Adrenal gland (tissue), 12 donors: ENCODE data around the gene TGFBRAP1. TPM values are rescaled to one million over a fixed set of nuclear protein-coding genes. Genes with fewer than 3 reads are reported as not detected.

Experiments used
- DNase-seq, 7 donors: peaks; one replicate each; pipeline ENCODE4 v3.0.0-alpha.2; 2019 to 2020
- H3K27ac ChIP-seq, 5 donors: fragments of 200-600 bp; sonication (generic) in 4 of 5; 1 replicate in 3 of 5; 2 replicates in 2 of 5; pipeline versions ENCODE4 v1.5.1 to v1.8.0; 2016 to 2020; ENCODE audit warnings: mild to moderate bottlenecking in 1 of 5
- H3K27me3 ChIP-seq: fragments of 200-600 bp; 2 replicates; pipeline ENCODE4 v1.8.0; 2021
- H3K36me3 ChIP-seq, 2 donors: fragments of 200-600 bp; replicated peaks in 1 of 2; 1 replicate in 1 of 2; 2 replicates in 1 of 2; pipeline versions ENCODE4 v1.5.1 to v1.8.0; 2018 to 2022
- H3K4me1 ChIP-seq, 2 donors: fragments of 200-600 bp; replicated peaks in 1 of 2; 1 replicate in 1 of 2; 2 replicates in 1 of 2; pipeline versions ENCODE4 v1.5.1 to v1.8.0; 2018 to 2021
- H3K4me3 ChIP-seq, 4 donors: fragments of 200-600 bp; sonication (generic) in 3 of 4; one replicate each; pipeline ENCODE4 v1.5.1; 2016 to 2018
- H3K9me3 ChIP-seq, 3 donors: fragments of 200-600 bp; sonication (generic) in 1 of 3; replicated peaks in 1 of 3; 1 replicate in 2 of 3; 2 replicates in 1 of 3; pipeline versions ENCODE4 v1.5.1 to v1.8.0; 2016 to 2021
- POLR2A ChIP-seq, 2 donors: fragments of 450-650 bp; IDR thresholded peaks; one replicate each; pipeline ENCODE4 v1.6.1; 2017; ENCODE audit warnings: antibody characterized with exemption in 2 of 2, mild to moderate bottlenecking in 2 of 2, moderate library complexity in 1 of 2
- WGBS, 4 donors: extraction: QIAGEN DNeasy Blood & Tissue Kit in 2 of 4; methylation state at CpG; one replicate each; pipeline versions ENCODE4 v1.1.5 to v1.1.7; 2013 to 2017; 5-methylcytosine and 5-hydroxymethylcytosine counted together
- intact Hi-C, 2 donors: fragments of 100-400 bp; cut with DNase I; formaldehyde crosslinking; loops; one replicate each; pipeline versions ENCODE4 v1.14.1 to v1.15.0; 2022 to 2023
- polyA plus RNA-seq, 3 donors: library from polyadenylated mRNA; stranded (reverse); fragments of 200-250 nt in 2 of 3; fragments of 350-450 nt in 1 of 3; fragmentation: Illumina TruSeq in 1 of 3; extraction: RNeasy Lipid Tissue Mini Kit (QIAGEN cat#74804) in 1 of 3; gene quantifications; one replicate each; pipeline ENCODE4 v1.2.3, GENCODE V29; 2013 to 2014
- total RNA-seq, 9 donors: library from RNA; depleted of rRNA in 4 of 9; stranded (reverse); fragments of >200 nt in 4 of 9; fragments of 120-200 nt in 1 of 9; fragmentation: NEBNext Ultra II Directional in 1 of 9; extraction: Animal tissue kit (Norgen Biotek cat#: 25700) in 1 of 9; gene quantifications; one replicate each; pipeline versions ENCODE4 v1.1.0 to v1.2.4, GENCODE V29; 2013 to 2023
- TF ChIP-seq, protein P1 (sequence below), 6 experiments: fragments of 450-650 bp in 4 of 6; fragments of 200-600 bp in 2 of 6; sonication (generic) in 1 of 6; IDR thresholded peaks; 1 replicate in 5 of 6; 2 replicates in 1 of 6; pipeline versions ENCODE4 v1.5.1 to v1.8.0; 2016 to 2021; ENCODE audit warnings: antibody characterized with exemption in 6 of 6, mild to moderate bottlenecking in 2 of 6, moderate library complexity in 1 of 6
- donor health status: healthy with polysubstance abuse.
- donor health status: Bipolar disorder and iron deficiency.
- donor health status: DM: yes; HTN: yes; CAD: no.
- donor health status: DM: no; HTN: no; CAD: no.
- donor health status: DM: no; HTN: no; CAD: no.
- donor health status: DM: yes; HTN: yes; CAD: no.

Gene TGFBRAP1
- total and polyA plus RNA-seq, 12 donors, result 5.1 to 29.7 (median 22.3) TPM

DNA sequence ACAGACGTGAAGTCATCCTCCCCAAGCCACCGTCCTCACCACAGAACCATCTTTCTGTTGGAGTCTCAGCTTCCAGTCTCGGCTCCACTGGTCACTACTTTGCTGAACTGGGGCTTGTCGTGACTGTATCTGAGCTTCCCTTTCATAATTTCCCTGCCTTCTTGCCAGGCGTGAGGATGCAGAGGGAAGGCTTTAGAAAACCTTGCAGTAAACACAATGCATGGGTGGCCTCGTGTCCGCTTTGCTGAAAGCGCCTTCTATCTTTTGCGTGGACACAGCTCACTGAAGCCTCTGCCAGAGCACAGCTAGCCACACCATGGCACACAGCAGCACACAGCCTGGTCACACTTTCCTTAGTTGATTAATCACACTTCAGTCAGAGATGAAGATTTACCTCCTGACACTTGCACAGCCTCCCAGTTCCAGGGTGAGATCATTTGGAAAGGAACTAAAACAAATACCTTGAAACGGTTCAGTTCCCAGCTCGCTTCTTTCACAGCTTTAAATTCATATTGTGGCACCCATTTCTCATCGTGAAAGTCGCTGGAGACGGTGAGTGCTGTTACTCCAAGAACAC lies 90.8 kb downstream of the TGFBRAP1 start:
- H3K9me3 ChIP-seq, result no peaks in the 10 kb centered on the region
- DNase-seq, result no peak
- no peaks in the 10 kb centered on the region for H3K36me3 ChIP-seq
- H3K4me3 ChIP-seq, result no peak overlapping the region
- peaks cover 0 to 10% of the 10 kb centered on the region in 2 donors for H3K4me1 ChIP-seq
- intact Hi-C loops, result loop anchor here in 1 of 2 donors (2.0 kb wide), 1 partner anchor 124 kb away; no protein-coding TSS in a partner anchor
- WGBS, 4 donors, result 77 to 85% (median 81%) methylated on average over 14 of the region's 14 CpGs
- TF ChIP-seq POLR2A (IDR thresholded peaks at IDR 0.05), result no peak
- TF ChIP-seq, protein P1, sequence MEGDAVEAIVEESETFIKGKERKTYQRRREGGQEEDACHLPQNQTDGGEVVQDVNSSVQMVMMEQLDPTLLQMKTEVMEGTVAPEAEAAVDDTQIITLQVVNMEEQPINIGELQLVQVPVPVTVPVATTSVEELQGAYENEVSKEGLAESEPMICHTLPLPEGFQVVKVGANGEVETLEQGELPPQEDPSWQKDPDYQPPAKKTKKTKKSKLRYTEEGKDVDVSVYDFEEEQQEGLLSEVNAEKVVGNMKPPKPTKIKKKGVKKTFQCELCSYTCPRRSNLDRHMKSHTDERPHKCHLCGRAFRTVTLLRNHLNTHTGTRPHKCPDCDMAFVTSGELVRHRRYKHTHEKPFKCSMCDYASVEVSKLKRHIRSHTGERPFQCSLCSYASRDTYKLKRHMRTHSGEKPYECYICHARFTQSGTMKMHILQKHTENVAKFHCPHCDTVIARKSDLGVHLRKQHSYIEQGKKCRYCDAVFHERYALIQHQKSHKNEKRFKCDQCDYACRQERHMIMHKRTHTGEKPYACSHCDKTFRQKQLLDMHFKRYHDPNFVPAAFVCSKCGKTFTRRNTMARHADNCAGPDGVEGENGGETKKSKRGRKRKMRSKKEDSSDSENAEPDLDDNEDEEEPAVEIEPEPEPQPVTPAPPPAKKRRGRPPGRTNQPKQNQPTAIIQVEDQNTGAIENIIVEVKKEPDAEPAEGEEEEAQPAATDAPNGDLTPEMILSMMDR (IDR thresholded peaks at IDR 0.05), result no peak
- H3K27ac ChIP-seq, result no peak overlapping the region
- H3K27me3 ChIP-seq, result no peaks in the 10 kb centered on the region

DNA sequence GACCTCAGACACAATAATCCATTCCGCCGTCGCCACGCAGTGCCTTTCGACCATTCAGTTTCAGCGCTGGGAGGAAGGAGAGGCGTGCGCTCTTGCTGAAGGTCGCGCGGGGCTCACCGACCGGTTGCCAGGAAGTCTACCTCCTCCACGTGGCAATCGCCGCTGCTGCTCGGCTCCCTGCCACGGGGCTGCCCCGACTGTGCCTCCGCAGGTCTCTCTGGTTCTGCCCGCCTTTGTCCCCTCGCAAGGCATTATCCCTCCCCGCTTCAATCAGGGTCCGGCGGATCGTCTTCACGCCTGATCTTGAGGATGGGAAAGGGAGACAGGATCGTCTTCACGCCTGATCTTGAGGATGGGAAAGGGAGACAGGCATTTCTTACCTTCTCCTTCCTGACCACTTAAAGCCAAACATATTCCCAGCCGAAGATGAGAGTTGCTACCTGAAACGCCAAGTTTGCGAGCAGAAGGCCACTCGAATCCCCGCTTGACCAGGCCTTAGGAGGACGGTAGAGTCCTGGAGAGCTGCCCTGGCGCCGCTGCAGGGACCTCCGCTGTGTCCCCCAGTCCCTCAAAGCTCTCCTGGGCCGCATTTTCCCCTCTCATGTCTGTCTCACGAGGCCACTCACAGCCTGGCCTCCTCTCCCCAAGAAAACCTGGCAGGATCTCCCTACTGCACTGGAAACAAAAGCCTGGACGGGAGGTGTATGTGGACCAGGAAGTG lies 92.3 kb downstream of the TGFBRAP1 start:
- no peak for DNase-seq
- intact Hi-C loops, result no loop called here
- no peak overlapping the region for H3K4me3 ChIP-seq
- TF ChIP-seq, protein P1 (IDR thresholded peaks at IDR 0.05), result no peak
- TF ChIP-seq POLR2A (IDR thresholded peaks at IDR 0.05), result no peak
- H3K27ac ChIP-seq, result no peak overlapping the region
- no peaks in the 10 kb centered on the region for H3K36me3 ChIP-seq
- H3K4me1 ChIP-seq, result peaks cover 0 to 10% of the 10 kb centered on the region in 2 donors
- no peaks in the 10 kb centered on the region for H3K27me3 ChIP-seq
- no peaks in the 10 kb centered on the region for H3K9me3 ChIP-seq
- WGBS, 4 donors, result 57 to 85% (median 78%) methylated on average over 23 to 41 of the region's 41 CpGs

DNA sequence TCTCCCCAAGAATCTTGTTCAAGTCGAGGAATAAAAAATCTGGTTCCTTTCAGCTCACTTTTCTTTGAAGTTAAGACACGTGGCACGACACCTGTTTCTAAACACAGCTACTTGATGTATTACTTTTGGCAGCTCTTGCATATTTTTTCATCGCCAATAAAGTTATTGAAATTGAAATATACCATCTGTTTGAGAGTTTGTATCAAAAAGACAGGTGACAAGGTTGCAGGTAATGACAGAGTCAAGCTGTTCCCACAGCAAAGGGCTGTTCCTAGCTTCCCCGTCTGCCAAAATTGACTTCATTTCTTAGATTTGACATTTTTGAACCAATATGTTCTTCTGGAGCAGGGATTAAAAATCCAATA lies 93.5 kb downstream of the TGFBRAP1 start:
- intact Hi-C loops, result no loop called here
- no peaks in the 10 kb centered on the region for H3K27me3 ChIP-seq
- no peaks in the 10 kb centered on the region for H3K36me3 ChIP-seq
- 41 to 70% (median 57%) methylated on average over 5 of the region's 5 CpGs for WGBS, 4 donors
- H3K4me1 ChIP-seq, result peaks cover 0 to 10% of the 10 kb centered on the region in 2 donors
- H3K4me3 ChIP-seq, result no peak overlapping the region
- DNase-seq, result no peak
- H3K27ac ChIP-seq, result no peak overlapping the region
- no peaks in the 10 kb centered on the region for H3K9me3 ChIP-seq
- TF ChIP-seq, protein P1 (IDR thresholded peaks at IDR 0.05), result no peak
- TF ChIP-seq POLR2A (IDR thresholded peaks at IDR 0.05), result no peak

DNA sequence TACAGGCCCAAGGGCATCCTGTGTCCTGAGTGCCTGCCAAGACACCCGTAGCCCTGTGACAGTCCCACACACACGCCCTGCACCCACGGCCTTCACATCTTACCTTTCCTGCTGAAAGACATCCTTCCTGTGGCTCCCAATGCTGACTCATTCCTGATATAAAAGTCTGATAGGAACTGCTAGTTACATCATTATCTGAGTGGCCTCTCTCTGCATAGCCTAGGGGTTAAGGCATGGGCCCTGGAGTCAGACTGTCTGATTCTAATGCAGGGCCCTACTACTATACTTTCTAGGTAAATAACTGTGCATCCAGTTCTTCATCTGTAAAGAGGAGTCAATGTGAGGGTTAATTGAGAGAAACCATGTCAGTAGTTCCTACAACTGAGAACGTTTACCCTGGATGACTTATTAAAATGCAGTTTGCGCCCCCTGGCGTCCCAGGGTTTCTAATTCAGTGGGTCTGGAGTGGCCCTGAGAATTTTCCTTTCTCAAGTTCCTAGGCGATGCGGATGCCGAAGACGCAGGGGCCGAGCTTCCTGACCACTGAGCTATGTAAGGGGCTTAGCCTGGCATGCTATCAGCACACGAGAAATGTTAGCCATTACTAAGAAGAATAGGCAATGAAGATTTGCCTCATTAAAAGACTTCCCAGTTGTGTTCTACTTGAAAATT lies 94.0 kb downstream of the TGFBRAP1 start:
- H3K4me1 ChIP-seq, result peaks cover 0 to 10% of the 10 kb centered on the region in 2 donors
- WGBS, 4 donors, result 10 to 13% (median 10%) methylated on average over 12 of the region's 12 CpGs
- no peak for TF ChIP-seq POLR2A (IDR thresholded peaks at IDR 0.05)
- TF ChIP-seq, protein P1 (IDR thresholded peaks at IDR 0.05), result peak; percentile 62 to 73 (median 71)
- H3K27ac ChIP-seq, result peak overlapping the region in 1 of 5 donors; percentile 6
- H3K4me3 ChIP-seq, result no peak overlapping the region
- intact Hi-C loops, result no loop called here
- H3K36me3 ChIP-seq, result no peaks in the 10 kb centered on the region
- H3K9me3 ChIP-seq, result no peaks in the 10 kb centered on the region
- no peaks in the 10 kb centered on the region for H3K27me3 ChIP-seq
- DNase-seq, result peak; percentile 70 to 93 (median 88)
